Stimulated activated CD8-positive, alpha-beta memory T cell treated with anti-CD3 and anti-CD28 coated beads, Interleukin-12 subunit alpha, Interleukin-12 subunit beta, amount 100 ng/mL, for 1 hour (primary cell): ENCODE measurements around the gene COL6A6.
"Not testable (repeated sequence)": the region's sequence is repeated elsewhere in the genome, so short reads cannot be mapped to it uniquely, and the experiment has no call there.

ENCODE experiments used
- DNase-seq: peaks from one replicate; pipeline ENCODE4 v3.0.0-alpha.2; 2020; ENCODE audit warnings: low read depth

COL6A6 gene

GRCh38 chr3:130529486-130530215 is 12.7 kb downstream of the COL6A6 start:
- DNase-seq: no peak

DNA sequence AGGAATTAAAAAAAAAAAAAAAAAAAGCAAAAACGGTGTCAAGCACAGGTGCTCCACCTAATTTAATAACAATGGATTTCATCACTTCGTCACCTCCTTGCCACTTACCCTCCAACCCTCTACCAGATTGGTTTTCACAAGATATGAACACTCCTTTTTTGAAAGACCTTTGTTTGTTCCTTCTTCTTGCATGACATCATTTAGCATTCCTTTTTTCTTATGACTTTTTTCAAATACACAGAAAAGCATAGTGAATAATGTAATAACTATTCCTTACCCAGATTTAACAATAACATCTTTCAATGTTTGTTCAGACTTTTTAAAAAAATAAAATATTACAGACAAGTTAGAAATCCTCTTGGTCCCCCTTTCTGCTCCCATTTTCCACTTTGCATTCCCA is 16.3 kb downstream of the COL6A6 start:
- DNase-seq: no peak

DNA sequence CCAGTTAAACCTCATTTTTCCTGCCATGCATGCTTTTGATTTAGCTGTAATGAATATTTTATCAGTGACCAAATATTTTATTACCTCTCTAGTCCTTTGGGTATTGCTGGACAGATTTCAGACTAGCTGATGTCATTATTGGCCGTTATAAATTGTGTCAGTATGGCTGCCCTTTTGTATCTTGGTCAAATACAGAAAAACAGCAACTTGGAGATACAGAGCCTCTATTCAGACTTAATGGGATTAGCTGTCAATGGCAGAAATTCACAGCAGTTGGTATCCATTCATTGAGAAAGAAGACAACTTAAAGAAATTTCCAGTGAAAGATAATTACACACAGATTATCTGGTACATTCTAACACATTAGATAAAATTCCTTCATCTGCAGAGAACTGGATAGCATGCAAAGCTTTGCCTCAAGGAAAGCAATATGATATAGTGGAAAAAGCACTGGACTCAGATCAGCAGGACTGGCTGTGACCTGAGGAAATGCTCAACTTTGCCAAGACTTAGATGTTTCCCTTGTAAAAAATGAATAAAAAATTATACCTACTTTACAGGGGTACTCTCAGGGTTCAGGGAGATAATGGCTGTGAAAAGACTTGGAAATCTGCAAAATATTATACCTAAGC is 20.8 kb downstream of the COL6A6 start:
- no peak for DNase-seq

DNA sequence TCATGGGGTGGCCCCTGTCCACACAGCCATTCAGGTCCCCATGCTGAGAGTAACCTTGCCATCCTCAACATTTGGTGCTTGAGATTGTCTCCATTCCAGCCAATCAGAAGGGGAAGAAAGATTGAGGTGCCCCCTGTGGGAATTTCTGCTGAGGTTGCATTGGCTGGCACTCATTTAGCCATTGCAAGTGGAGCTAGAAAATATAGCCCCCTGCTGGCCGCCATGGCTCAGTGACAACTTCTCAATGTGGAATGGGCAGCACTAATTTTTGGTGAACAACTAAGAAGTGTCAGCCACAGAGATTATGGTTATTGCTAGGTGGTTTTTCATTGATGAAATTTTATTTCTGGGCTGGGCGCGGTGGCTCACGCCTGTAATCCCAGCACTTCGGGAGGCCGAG is 22.0 kb downstream of the COL6A6 start:
- peak; percentile 1 for DNase-seq

- DNase-seq: no peak
Measured at GRCh38 chr3:130543322-130543721, 26.3 kb downstream of the COL6A6 start.

DNA sequence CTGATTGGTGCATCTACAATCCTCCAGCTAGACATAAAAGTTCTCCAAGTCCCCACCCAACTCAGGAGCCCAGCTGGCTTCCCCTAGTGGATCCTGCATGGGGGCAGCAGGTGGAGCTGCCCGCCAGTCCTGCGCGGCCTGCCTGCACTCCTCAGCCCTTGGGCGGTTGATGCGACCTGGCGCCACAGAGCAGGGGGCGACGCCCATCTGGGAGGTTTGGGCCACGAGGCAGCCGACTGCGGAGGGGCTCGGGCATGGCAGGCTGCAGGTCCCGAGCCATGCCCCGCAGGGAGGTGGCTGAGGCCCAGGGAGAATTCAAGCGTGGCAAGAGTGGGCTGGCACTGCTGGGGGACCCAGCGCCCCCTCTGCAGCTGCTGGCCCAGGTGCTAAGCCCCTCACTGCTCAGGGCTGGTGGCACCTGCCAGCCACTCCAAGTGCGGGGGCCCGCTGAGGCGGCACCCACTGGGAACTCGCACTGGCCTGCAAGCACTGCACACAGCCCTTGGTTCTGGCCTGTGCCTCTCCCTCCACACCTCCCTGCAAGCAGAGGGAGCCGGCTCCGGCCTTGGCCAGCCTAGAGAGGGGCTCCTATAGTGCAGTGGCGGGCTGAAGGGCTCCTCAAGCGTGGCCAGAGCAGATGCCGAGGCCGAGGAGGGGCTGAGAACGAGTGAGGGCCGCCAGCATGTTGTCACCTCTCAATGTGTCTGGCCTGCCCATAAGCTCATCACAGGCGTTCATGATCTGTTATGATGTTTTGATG is 30.1 kb downstream of the COL6A6 start:
- no peak for DNase-seq

- not testable (repeated sequence) for DNase-seq
Measured at GRCh38 chr3:130547680-130548065, 30.7 kb downstream of the COL6A6 start.

DNA sequence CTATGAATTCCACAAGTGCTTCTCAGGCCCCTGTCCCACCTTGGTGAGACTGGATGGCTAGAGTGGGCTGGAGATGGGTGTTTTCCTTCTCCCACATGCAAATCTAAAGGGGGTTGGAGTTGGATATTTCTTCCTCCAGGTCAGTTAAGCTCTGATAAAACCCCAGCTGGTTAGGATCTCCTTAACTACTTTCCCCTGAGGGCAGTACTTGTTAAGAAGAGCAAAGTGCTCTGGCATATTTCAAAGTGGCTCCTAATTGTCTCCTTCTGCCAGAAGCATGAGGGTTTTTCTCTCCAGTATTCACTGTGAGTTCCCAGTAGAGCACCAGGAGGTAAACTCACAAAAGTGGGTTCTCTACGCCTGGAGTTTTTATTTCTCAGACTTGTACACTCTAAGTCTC is 31.4 kb downstream of the COL6A6 start:
- DNase-seq: no peak

DNA sequence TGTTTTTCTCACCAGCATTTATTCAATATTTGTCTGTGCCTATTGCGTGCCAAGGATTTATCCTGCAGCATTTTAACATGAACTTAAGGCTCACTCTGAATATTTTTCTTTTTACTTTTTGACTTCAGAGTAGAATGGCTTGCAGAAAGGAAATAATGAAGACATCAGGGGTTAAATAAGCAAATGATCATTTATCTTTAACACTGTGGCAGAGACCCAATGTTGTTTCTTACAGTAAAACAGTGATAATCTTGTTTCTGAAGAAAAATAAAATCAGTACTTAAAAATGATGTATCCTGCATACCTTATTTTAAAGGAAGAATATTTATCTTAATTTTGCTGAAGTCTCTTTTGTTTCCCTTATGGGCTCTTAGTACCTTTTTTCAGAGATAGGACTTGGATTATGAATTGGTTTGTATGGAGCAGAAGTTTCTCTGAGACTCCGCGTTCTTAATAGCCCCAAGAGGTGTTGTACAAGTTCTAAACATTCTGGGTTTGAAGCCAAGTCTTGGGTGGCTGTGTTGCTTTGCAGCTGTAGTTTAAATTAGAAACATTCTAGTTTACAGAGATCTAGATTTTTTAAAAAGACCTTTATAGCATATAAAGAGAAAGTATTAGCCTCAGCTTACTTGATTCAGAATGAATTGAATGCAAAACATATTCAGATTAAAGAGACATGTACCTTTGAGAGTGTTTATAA is 40.5 kb downstream of the COL6A6 start:
- DNase-seq: no peak

DNA sequence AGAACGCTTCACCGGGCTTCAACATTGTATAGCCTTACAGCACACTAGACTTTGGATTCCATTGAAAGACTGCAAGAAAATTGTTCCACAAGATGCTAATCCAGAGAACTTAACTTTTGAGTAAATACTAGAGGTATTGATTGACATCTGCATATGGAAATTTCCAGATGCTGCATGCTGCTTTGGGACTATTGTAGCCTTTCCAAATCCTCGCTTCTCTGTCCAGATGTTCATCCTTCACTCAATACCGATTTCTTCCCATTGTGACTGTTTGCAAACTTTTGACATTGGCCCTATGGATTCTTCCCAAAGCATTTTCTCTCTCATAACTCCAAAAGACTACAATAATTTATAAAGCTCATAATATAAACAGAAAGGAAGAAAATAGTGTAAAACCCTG is 41.4 kb downstream of the COL6A6 start:
- no peak for DNase-seq

DNA sequence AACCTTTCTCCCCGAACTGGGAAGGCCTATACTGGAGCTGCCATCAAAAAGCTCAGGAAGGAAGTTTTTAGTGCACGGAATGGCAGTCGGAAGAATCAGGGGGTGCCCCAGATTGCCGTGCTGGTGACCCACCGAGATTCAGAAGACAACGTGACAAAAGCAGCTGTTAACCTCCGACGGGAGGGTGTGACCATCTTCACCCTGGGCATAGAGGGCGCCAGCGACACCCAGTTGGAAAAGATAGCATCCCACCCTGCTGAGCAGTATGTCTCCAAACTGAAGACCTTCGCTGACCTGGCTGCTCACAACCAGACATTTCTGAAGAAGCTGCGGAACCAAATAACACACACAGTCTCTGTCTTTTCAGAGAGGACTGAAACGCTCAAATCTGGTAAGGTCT is 48.2 kb downstream of the COL6A6 start:
- no peak for DNase-seq
